Activated CD8-positive, alpha-beta T cell treated with anti-CD3 and anti-CD28 coated beads for 36 hours (primary cell): ENCODE measurements around the gene SLC35G6. TPM values are rescaled to one million over a fixed set of nuclear protein-coding genes. Genes with fewer than 3 reads are reported as not detected.

Experiments
- ATAC-seq: fragments of 200-7000 bp; cut with Tn5 transposase; one replicate; pipeline ENCODE4 v1.10.0; 2021; ENCODE audit warnings: mild to moderate bottlenecking, moderate library complexity
- CTCF ChIA-PET: fragments of 350-600 bp; sonication (Branson Sonifier 250); formaldehyde crosslinking; loops from one replicate; lab custom pipeline; 2021; ENCODE audit warnings: antibody characterized with exemption; lab: Charles Lee
- POLR2A ChIA-PET: fragments of 350-600 bp; sonication (Branson Sonifier 250); formaldehyde crosslinking; loops from one replicate; lab custom pipeline; 2021; ENCODE audit warnings: antibody characterized with exemption; lab: Charles Lee
- DNase-seq: peaks from one replicate; pipeline ENCODE4 v3.0.0-alpha.2; 2020
- H3K27ac Mint-ChIP-seq: one replicate; pipeline ENCODE4 v1.8.0; 2021; ENCODE audit warnings: mild to moderate bottlenecking, mixed read lengths
- H3K27me3 Mint-ChIP-seq: one replicate; pipeline ENCODE4 v1.8.0; 2021; ENCODE audit warnings: mixed read lengths
- H3K36me3 Mint-ChIP-seq: one replicate; pipeline ENCODE4 v1.8.0; 2021; ENCODE audit warnings: low read depth, mixed read lengths
- H3K4me1 Mint-ChIP-seq: one replicate; pipeline ENCODE4 v1.8.0; 2021; ENCODE audit warnings: low read depth, mixed read lengths
- H3K4me3 Mint-ChIP-seq: one replicate; pipeline ENCODE4 v1.8.0; 2021; ENCODE audit warnings: mild to moderate bottlenecking, moderate library complexity, mixed read lengths
- H3K9me3 Mint-ChIP-seq: one replicate; pipeline ENCODE4 v1.8.0; 2021; ENCODE audit warnings: mixed read lengths
- CTCF ChIP-seq: fragments of 200-600 bp; IDR thresholded peaks from one replicate; pipeline ENCODE4 v1.8.0; 2022; ENCODE audit warnings: antibody characterized with exemption, mild to moderate bottlenecking
- intact Hi-C: fragments of 100-400 bp; cut with micrococcal nuclease; formaldehyde crosslinking; loops from one replicate; pipeline ENCODE4 v1.10.0; 2022
- total RNA-seq, 2 experiments: library from RNA; stranded (reverse); gene quantifications; one replicate each; pipeline ENCODE4 v1.2.3, GENCODE V29; 2021

The SLC35G6 gene
- total RNA-seq, 2 experiments from 2014 or later = not detected

DNA sequence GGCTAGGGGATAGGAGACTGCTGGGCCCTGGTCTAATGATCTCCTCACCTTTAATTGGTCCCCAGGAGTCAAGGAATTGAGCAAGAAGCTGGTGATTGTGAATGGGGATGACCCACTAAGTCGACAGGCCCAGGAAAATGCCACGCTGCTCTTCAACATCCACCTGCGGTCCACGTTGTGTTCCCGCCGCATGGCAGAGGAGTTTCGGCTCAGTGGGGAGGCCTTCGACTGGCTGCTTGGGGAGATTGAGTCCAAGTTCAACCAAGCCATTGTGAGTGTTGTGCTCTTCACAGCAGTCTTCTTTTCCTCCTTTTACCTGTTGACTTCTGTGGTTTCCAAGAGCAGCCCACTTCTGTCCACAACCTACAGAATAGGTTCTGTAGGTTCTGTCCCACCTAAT, 22.3 kb downstream of the SLC35G6 start:
- no peak for TF ChIP-seq CTCF
- DNase-seq (no peak), ATAC-seq (no peak)
- intact Hi-C loops = no loop called here
- Mint-ChIP-seq H3K4me3 (no peak overlapping the region), H3K9me3 (no peaks in the 10 kb centered on the region), H3K36me3 (peaks cover 64% of the 10 kb centered on the region), H3K27ac (no peak overlapping the region), H3K4me1 (no peaks in the 10 kb centered on the region), H3K27me3 (no peaks in the 10 kb centered on the region)
- POLR2A ChIA-PET = interaction anchor here (0.6 to 2.6 kb wide), 7 partner anchors 10 to 525 kb away, joined by 3 to 10 read pairs (median 5); no protein-coding TSS in a partner anchor
- CTCF ChIA-PET = interaction anchor here (1.8 kb wide), 1 partner anchor 67 kb away, joined by 9 read pairs; no protein-coding TSS in a partner anchor

GRCh38 chr17:7508145-7508544, 26.9 kb downstream of the SLC35G6 start:
- Mint-ChIP-seq H3K27me3 (no peaks in the 10 kb centered on the region), H3K27ac (no peak overlapping the region), H3K36me3 (peaks cover 74% of the 10 kb centered on the region), H3K4me1 (no peaks in the 10 kb centered on the region), H3K9me3 (no peaks in the 10 kb centered on the region), H3K4me3 (no peak overlapping the region)
- no peak for DNase-seq
- ChIA-PET POLR2A (interaction anchor here (0.6 to 4.1 kb wide), 15 partner anchors 11 to 179 kb away, joined by 3 to 20 read pairs (median 4); partner anchors contain the start of genes CHRNB1, NEURL4, POLR2A and SENP3), CTCF (interaction anchor here (0.7 to 3.9 kb wide), 6 partner anchors 11 to 152 kb away, joined by 3 to 21 read pairs (median 4); partner anchors contain the start of gene SENP3)
- intact Hi-C loops = no loop called here
- no peak for ATAC-seq
- TF ChIP-seq CTCF = no peak

DNA sequence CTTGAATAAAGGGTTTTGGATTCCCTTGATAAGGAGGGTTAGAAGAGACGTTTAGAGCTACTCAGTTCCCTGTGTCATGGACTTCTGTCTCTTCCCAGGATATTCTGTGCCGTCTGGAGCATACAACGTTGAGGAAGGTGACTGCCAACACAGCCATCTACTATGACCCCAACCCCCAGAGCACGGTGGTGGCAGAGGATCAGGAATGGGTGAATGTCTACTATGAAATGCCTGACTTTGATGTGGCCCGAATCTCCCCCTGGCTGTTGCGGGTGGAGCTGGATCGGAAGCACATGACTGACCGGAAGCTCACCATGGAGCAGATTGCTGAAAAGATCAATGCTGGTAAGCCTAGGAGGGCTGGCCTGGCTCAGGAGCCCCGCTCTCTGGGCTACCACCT, 27.6 kb downstream of the SLC35G6 start:
- no peak for TF ChIP-seq CTCF
- Mint-ChIP-seq H3K4me3 (no peak overlapping the region), H3K9me3 (no peaks in the 10 kb centered on the region), H3K36me3 (peaks cover 70% of the 10 kb centered on the region), H3K4me1 (no peaks in the 10 kb centered on the region), H3K27ac (no peak overlapping the region), H3K27me3 (no peaks in the 10 kb centered on the region)
- ChIA-PET CTCF (interaction anchor here (1.4 to 3.9 kb wide), 4 partner anchors 10 to 153 kb away, joined by 3 to 21 read pairs (median 5); partner anchors contain the start of gene SENP3), POLR2A (interaction anchor here (0.6 to 4.1 kb wide), 15 partner anchors 11 to 179 kb away, joined by 3 to 20 read pairs (median 4); partner anchors contain the start of genes CHRNB1, NEURL4, POLR2A and SENP3)
- DNase-seq = no peak
- intact Hi-C loops = no loop called here
- ATAC-seq = no peak

GRCh38 chr17:7509937-7510336, 28.7 kb downstream of the SLC35G6 start:
- ChIA-PET POLR2A (interaction anchor here (1.5 to 4.1 kb wide), 3 partner anchors 15 to 157 kb away, joined by 3 to 20 read pairs (median 7); no protein-coding TSS in a partner anchor), CTCF (interaction anchor here (3.9 kb wide), 1 partner anchor 51 kb away, joined by 21 read pairs; the partner anchor contains the start of gene SENP3)
- no peaks in the 10 kb centered on the region for H3K27me3 Mint-ChIP-seq
- intact Hi-C loops = no loop called here
- no peaks in the 10 kb centered on the region for H3K9me3 Mint-ChIP-seq
- DNase-seq (no peak), ATAC-seq (no peak)
- H3K4me3 Mint-ChIP-seq = no peak overlapping the region
- no peak for TF ChIP-seq CTCF
- H3K4me1 Mint-ChIP-seq = no peaks in the 10 kb centered on the region
- H3K36me3 Mint-ChIP-seq = peaks cover 68% of the 10 kb centered on the region
- H3K27ac Mint-ChIP-seq = no peak overlapping the region

- DNase-seq (no peak), ATAC-seq (no peak)
- Mint-ChIP-seq H3K27ac (peak overlapping the region; percentile 42), H3K4me1 (no peaks in the 10 kb centered on the region), H3K9me3 (no peaks in the 10 kb centered on the region), H3K36me3 (peaks cover 63% of the 10 kb centered on the region), H3K27me3 (no peaks in the 10 kb centered on the region), H3K4me3 (no peak overlapping the region)
- POLR2A ChIA-PET = interaction anchor here (0.9 to 1.4 kb wide), 3 partner anchors 11 to 51 kb away, joined by 3 to 5 read pairs (median 3); partner anchors contain the start of gene SENP3
- intact Hi-C loops = no loop called here
- CTCF ChIA-PET = interaction anchor here (1.1 to 1.5 kb wide), 2 partner anchors 50 to 141 kb away, joined by 4 to 7 read pairs; partner anchors contain the start of gene SENP3
- TF ChIP-seq CTCF = no peak
Observed at GRCh38 chr17:7511108-7511507, 29.9 kb downstream of the SLC35G6 start.
